Keratinocyte (primary cell): ENCODE data around the gene MFN2. TPM values are rescaled to one million over a fixed set of nuclear protein-coding genes. Genes with fewer than 3 reads are reported as not detected.

Experiments
- DNase-seq: peaks from one replicate; pipeline ENCODE4 v3.0.0-alpha.2; 2011; ENCODE audit warnings: low read depth, missing footprints, low spot score
- FAIRE-seq: peaks from 2 replicates; lab custom pipeline; 2011; peaks lifted over from hg19 to GRCh38; lab: Jason Lieb, UNC
- H2AFZ ChIP-seq: 2 replicates; pipeline ENCODE4 v1.6.0; 2012; ENCODE audit warnings: low read length, control low read depth, inconsistent platforms; ENCODE audit not compliant: control insufficient read depth
- H3K27ac ChIP-seq: 2 replicates; pipeline ENCODE4 v1.5.1; 2011; ENCODE audit warnings: low read length; ENCODE audit not compliant: control insufficient read depth, insufficient read depth
- H3K27me3 ChIP-seq: 3 replicates; pipeline ENCODE4 v1.6.0; 2011; ENCODE audit warnings: low read length; ENCODE audit not compliant: control insufficient read depth, insufficient read depth; ENCODE audit errors: extremely low read depth
- H3K36me3 ChIP-seq, 2 experiments: 2 replicates in 1 of 2; 3 replicates in 1 of 2; pipeline ENCODE4 v1.5.1; 2011; ENCODE audit warnings: low read length in 2 of 2, mild to moderate bottlenecking in 1 of 2; ENCODE audit not compliant: control insufficient read depth in 2 of 2, insufficient read depth in 2 of 2; ENCODE audit errors: extremely low read depth in 1 of 2
- H3K4me1 ChIP-seq: 3 replicates; pipeline ENCODE4 v1.5.1; 2011; ENCODE audit warnings: low read length; ENCODE audit not compliant: control insufficient read depth, insufficient read depth; ENCODE audit errors: extremely low read depth
- H3K4me2 ChIP-seq: 3 replicates; pipeline ENCODE4 v1.6.0; 2011; ENCODE audit warnings: low read depth, low read length; ENCODE audit not compliant: control insufficient read depth, insufficient read depth; ENCODE audit errors: extremely low read depth
- H3K4me3 ChIP-seq, 3 experiments: fragments of 200-600 bp in 1 of 3; sonication (generic) in 1 of 3; 2 replicates in 2 of 3; 3 replicates in 1 of 3; pipeline ENCODE4 v1.5.1; 2011 to 2016; ENCODE audit warnings: low read length in 3 of 3, mild to moderate bottlenecking in 3 of 3, control low read depth in 2 of 3, inconsistent platforms in 1 of 3, low read depth in 1 of 3, mixed read lengths in 1 of 3, mixed run types in 1 of 3, moderate library complexity in 1 of 3; ENCODE audit not compliant: control insufficient read depth in 2 of 3, insufficient read depth in 2 of 3; ENCODE audit errors: extremely low read depth in 1 of 3
- H3K79me2 ChIP-seq: 2 replicates; pipeline ENCODE4 v1.6.0; 2012; ENCODE audit warnings: low read length; ENCODE audit not compliant: control insufficient read depth, insufficient read depth
- H3K9ac ChIP-seq: 3 replicates; pipeline ENCODE4 v1.6.0; 2011; ENCODE audit warnings: low read length; ENCODE audit not compliant: control insufficient read depth, insufficient read depth; ENCODE audit errors: extremely low read depth
- H3K9me1 ChIP-seq: 3 replicates; pipeline ENCODE4 v1.6.0; 2011; ENCODE audit warnings: low read length; ENCODE audit not compliant: control insufficient read depth, insufficient read depth; ENCODE audit errors: extremely low read depth
- H3K9me3 ChIP-seq: 2 replicates; pipeline ENCODE4 v1.5.1; 2012; ENCODE audit warnings: low read depth, low read length; ENCODE audit not compliant: control insufficient read depth
- H4K20me1 ChIP-seq: 3 replicates; pipeline ENCODE4 v1.6.0; 2011; ENCODE audit warnings: low read length; ENCODE audit not compliant: control insufficient read depth, insufficient read depth; ENCODE audit errors: extremely low read depth
- EZH2 ChIP-seq: IDR thresholded peaks from one replicate; pipeline ENCODE4 v1.6.1; 2012; ENCODE audit warnings: inconsistent platforms, mild to moderate bottlenecking, low read length, moderate library complexity
- dilution Hi-C: fragments of 300-500 bp; cut with MboI; formaldehyde crosslinking; loops from one replicate; pipeline ENCODE4 v1.7.0; 2020; ENCODE audit warnings: low sequenced_read_pairs; ENCODE audit not compliant: extremely low pct_ligation_motif_present
- polyA plus RNA-seq, 5 experiments: library from polyadenylated mRNA; depleted of rRNA in 3 of 5; stranded (reverse) in 3 of 5; stranded (forward) in 1 of 5; unstranded in 1 of 5; fragments of >200 nt; gene quantifications; 1 replicate in 1 of 5; 2 replicates in 3 of 5; 3 replicates in 1 of 5; pipeline versions ENCODE4 v1.2.1 to v1.2.3, GENCODE V29; 2011 to 2012; ENCODE audit warnings: missing spikeins in 2 of 5, low read depth in 1 of 5, low replicate concordance in 1 of 5
- TF ChIP-seq, protein P1 (sequence below), 3 experiments: IDR thresholded peaks in 1 of 3; conservative IDR thresholded peaks in 1 of 3; optimal IDR thresholded peaks in 1 of 3; 2 replicates in 2 of 3; 3 replicates in 1 of 3; pipeline versions ENCODE3 to v1.5.1; 2011; ENCODE audit warnings: low read length in 3 of 3, mild to moderate bottlenecking in 3 of 3, moderate library complexity in 2 of 3, control low read depth in 1 of 3, inconsistent platforms in 1 of 3; ENCODE audit not compliant: insufficient read depth in 2 of 3; ENCODE audit errors: extremely low read depth in 1 of 3

MFN2 gene
- polyA plus RNA-seq, 1 donor (not counting 4 experiments of a cell fraction or from before 2014, with no cell fraction given), result 102 TPM

DNA sequence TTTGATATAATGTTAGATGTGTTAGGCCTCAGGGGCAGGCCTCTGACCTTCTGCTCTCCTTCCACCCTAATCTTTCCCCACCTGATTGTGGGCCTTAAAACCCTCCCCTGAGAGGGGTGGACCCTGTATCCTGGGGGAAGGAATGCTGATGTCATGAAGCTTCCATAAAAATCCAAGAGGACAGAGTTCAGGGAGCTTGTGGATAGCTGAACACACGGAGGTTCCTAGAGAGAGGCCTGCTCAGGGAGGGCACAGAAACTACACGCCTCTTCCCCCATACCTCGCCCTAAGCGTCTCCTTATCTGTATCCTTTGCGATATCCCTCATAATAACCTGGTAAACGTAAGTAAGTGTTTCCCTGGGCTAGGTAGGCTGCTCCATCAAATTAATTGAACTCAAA is 4.3 kb downstream of the MFN2 start:
- peaks cover 81% of the 10 kb centered on the region for H3K79me2 ChIP-seq
- H4K20me1 ChIP-seq, result peaks cover 23% of the 10 kb centered on the region
- no peaks in the 10 kb centered on the region for H3K9me3 ChIP-seq
- no peak for FAIRE-seq
- H3K9ac ChIP-seq, result peak overlapping the region; percentile 29
- no peak overlapping the region for H3K4me3 ChIP-seq
- H3K4me2 ChIP-seq, result no peak overlapping the region
- peaks cover 30% of the 10 kb centered on the region for H3K4me1 ChIP-seq
- H3K9me1 ChIP-seq, result peaks cover 5% of the 10 kb centered on the region
- no peak for TF ChIP-seq EZH2
- TF ChIP-seq, protein P1, sequence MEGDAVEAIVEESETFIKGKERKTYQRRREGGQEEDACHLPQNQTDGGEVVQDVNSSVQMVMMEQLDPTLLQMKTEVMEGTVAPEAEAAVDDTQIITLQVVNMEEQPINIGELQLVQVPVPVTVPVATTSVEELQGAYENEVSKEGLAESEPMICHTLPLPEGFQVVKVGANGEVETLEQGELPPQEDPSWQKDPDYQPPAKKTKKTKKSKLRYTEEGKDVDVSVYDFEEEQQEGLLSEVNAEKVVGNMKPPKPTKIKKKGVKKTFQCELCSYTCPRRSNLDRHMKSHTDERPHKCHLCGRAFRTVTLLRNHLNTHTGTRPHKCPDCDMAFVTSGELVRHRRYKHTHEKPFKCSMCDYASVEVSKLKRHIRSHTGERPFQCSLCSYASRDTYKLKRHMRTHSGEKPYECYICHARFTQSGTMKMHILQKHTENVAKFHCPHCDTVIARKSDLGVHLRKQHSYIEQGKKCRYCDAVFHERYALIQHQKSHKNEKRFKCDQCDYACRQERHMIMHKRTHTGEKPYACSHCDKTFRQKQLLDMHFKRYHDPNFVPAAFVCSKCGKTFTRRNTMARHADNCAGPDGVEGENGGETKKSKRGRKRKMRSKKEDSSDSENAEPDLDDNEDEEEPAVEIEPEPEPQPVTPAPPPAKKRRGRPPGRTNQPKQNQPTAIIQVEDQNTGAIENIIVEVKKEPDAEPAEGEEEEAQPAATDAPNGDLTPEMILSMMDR (optimal IDR thresholded peaks at IDR 0.05 in 1 of 3, IDR thresholded peaks at IDR 0.05 in 1 of 3, conservative IDR thresholded peaks at IDR 0.05 in 1 of 3; ENCODE audit: extremely low read depth in 1 of 3, insufficient read depth in 2 of 3, low read length in 3 of 3), result no peak
- no peak for DNase-seq
- H2AFZ ChIP-seq, result no peak overlapping the region
- no peaks in the 10 kb centered on the region for H3K27me3 ChIP-seq
- no peak overlapping the region for H3K27ac ChIP-seq
- dilution Hi-C loops, result no loop called here
- H3K36me3 ChIP-seq, result peaks cover 33 to 51% of the 10 kb centered on the region in 2 experiments

DNA sequence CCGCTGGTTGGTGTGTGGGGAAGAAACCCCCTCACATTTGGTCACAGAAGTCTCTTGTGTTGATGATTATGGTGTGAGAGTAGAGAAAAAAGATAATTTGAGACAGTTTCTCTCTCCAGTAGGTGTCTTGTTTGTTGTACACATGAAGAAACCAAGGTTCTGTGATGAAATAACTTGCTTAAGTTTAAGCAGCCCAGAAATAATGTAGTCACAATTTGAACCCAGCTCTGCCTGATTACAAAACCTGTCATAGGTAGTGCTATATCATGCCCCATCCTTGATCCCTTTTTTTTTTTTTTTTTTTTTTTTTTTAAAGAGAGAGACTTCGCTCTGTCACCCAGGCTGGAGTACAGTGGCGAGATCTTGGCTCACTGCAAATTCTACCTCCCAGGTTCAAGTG is 4.9 kb downstream of the MFN2 start:
- Histone ChIP-seq H3K36me3 (peaks cover 37 to 57% of the 10 kb centered on the region in 2 experiments), H2AFZ (no peak overlapping the region), H3K27ac (no peak overlapping the region), H3K4me2 (no peak overlapping the region), H3K4me3 (no peak overlapping the region), H3K4me1 (peaks cover 28% of the 10 kb centered on the region), H3K79me2 (peaks cover 87% of the 10 kb centered on the region), H4K20me1 (peaks cover 23% of the 10 kb centered on the region), H3K9me3 (no peaks in the 10 kb centered on the region), H3K9ac (no peak overlapping the region), H3K27me3 (no peaks in the 10 kb centered on the region), H3K9me1 (peaks cover 5% of the 10 kb centered on the region)
- no peak for TF ChIP-seq EZH2
- TF ChIP-seq, protein P1 (optimal IDR thresholded peaks at IDR 0.05 in 1 of 3, IDR thresholded peaks at IDR 0.05 in 1 of 3, conservative IDR thresholded peaks at IDR 0.05 in 1 of 3; ENCODE audit: extremely low read depth in 1 of 3, insufficient read depth in 2 of 3, low read length in 3 of 3), result no peak
- dilution Hi-C loops, result no loop called here
- FAIRE-seq (no peak), DNase-seq (no peak)
